Thyroid gland (tissue), 4 donors: ENCODE results near the gene HTR2A. TPM values are rescaled to one million over a fixed set of nuclear protein-coding genes. Genes with fewer than 3 reads are reported as not detected.

Experiments
- DNase-seq, 2 donors: peaks; one replicate each; pipeline ENCODE4 v3.0.0-alpha.2; 2019
- H3K27ac ChIP-seq, 3 donors: fragments of 200-600 bp; sonication (generic); 1 replicate in 2 of 3; 2 replicates in 1 of 3; pipeline ENCODE4 v1.5.1; 2016 to 2019; ENCODE audit warnings: mild to moderate bottlenecking in 1 of 3, moderate library complexity in 1 of 3
- H3K27me3 ChIP-seq: fragments of 200-600 bp; sonication (generic); one replicate; pipeline ENCODE4 v1.5.1; 2019
- H3K36me3 ChIP-seq, 2 donors: fragments of 200-600 bp; sonication (generic); one replicate each; pipeline ENCODE4 v1.5.1; 2016 to 2019
- H3K4me1 ChIP-seq, 2 donors: fragments of 200-600 bp; sonication (generic); one replicate each; pipeline ENCODE4 v1.5.1; 2017 to 2019
- H3K4me3 ChIP-seq, 3 donors: fragments of 200-600 bp; sonication (generic); replicated peaks in 1 of 3; 1 replicate in 2 of 3; 2 replicates in 1 of 3; pipeline ENCODE4 v1.5.1; 2016; ENCODE audit warnings: mild to moderate bottlenecking in 1 of 3
- H3K9me3 ChIP-seq: fragments of 200-600 bp; sonication (generic); one replicate; pipeline ENCODE4 v1.5.1; 2017
- CTCF ChIP-seq, 6 experiments: fragments of 200-600 bp in 3 of 6; fragments of 450-650 bp in 3 of 6; sonication (generic) in 3 of 6; IDR thresholded peaks; one replicate each; pipeline ENCODE4 v1.5.1; 2016 to 2019; ENCODE audit warnings: antibody characterized with exemption in 6 of 6, mild to moderate bottlenecking in 2 of 6, inconsistent platforms in 1 of 6, moderate library complexity in 1 of 6
- POLR2A ChIP-seq, 2 donors: fragments of 450-650 bp; IDR thresholded peaks; one replicate each; pipeline ENCODE4 v1.6.1; 2017; ENCODE audit warnings: antibody characterized with exemption in 2 of 2, mild to moderate bottlenecking in 2 of 2, moderate library complexity in 1 of 2
- WGBS, 2 donors: methylation state at CpG; one replicate each; pipeline ENCODE4 v1.1.5; 2017; 5-methylcytosine and 5-hydroxymethylcytosine counted together
- intact Hi-C: fragments of 100-400 bp; cut with DNase I; formaldehyde crosslinking; loops from one replicate; pipeline ENCODE4 v1.15.1; 2023
- total RNA-seq, 4 donors: library from RNA; depleted of rRNA; stranded (reverse); fragments of >200 nt; gene quantifications; one replicate each; pipeline ENCODE4 v1.2.3, GENCODE V29; 2016

The HTR2A gene
- total RNA-seq, 4 donors from 2014 or later, result 0.22 TPM; not detected in 3

GRCh38 chr13:46830405-46831005 lies 66.3 kb downstream of the HTR2A start:
- Histone ChIP-seq H3K36me3 (no peaks in the 10 kb centered on the region), H3K4me3 (no peak overlapping the region), H3K27me3 (no peaks in the 10 kb centered on the region), H3K9me3 (no peaks in the 10 kb centered on the region), H3K4me1 (no peaks in the 10 kb centered on the region), H3K27ac (no peak overlapping the region)
- DNase-seq, result no peak
- intact Hi-C loops, result loop anchor here (5.0 kb wide), 1 partner anchor 942 kb away; no protein-coding TSS in a partner anchor
- no peak for TF ChIP-seq POLR2A (IDR thresholded peaks at IDR 0.05)
- TF ChIP-seq CTCF (IDR thresholded peaks at IDR 0.05), result no peak

GRCh38 chr13:46822551-46822950 lies 74.3 kb downstream of the HTR2A start:
- Histone ChIP-seq H3K27me3 (no peaks in the 10 kb centered on the region), H3K9me3 (no peaks in the 10 kb centered on the region), H3K4me3 (no peak overlapping the region), H3K36me3 (no peaks in the 10 kb centered on the region), H3K4me1 (no peaks in the 10 kb centered on the region), H3K27ac (no peak overlapping the region)
- TF ChIP-seq POLR2A (IDR thresholded peaks at IDR 0.05) (no peak), CTCF (IDR thresholded peaks at IDR 0.05) (no peak)
- 85 to 86% methylated on average over 2 of the region's 2 CpGs for WGBS, 2 donors
- intact Hi-C loops, result no loop called here
- DNase-seq, result no peak

- WGBS, 2 donors, result 87 to 93% methylated on average over 7 of the region's 13 CpGs
- H3K36me3 ChIP-seq, result no peaks in the 10 kb centered on the region
- no peak for DNase-seq
- H3K4me1 ChIP-seq, result no peaks in the 10 kb centered on the region
- TF ChIP-seq CTCF (IDR thresholded peaks at IDR 0.05) (no peak), POLR2A (IDR thresholded peaks at IDR 0.05) (no peak)
- H3K27me3 ChIP-seq, result no peaks in the 10 kb centered on the region
- H3K27ac ChIP-seq, result no peak overlapping the region
- no peak overlapping the region for H3K4me3 ChIP-seq
- intact Hi-C loops, result no loop called here
- H3K9me3 ChIP-seq, result no peaks in the 10 kb centered on the region
These were observed 78.9 kb downstream of the HTR2A start for GRCh38 chr13:46817838-46818476.

GRCh38 chr13:46817095-46817494 lies 79.8 kb downstream of the HTR2A start:
- DNase-seq, result no peak
- Histone ChIP-seq H3K27ac (no peak overlapping the region), H3K36me3 (no peaks in the 10 kb centered on the region), H3K4me3 (no peak overlapping the region), H3K27me3 (no peaks in the 10 kb centered on the region), H3K4me1 (no peaks in the 10 kb centered on the region), H3K9me3 (no peaks in the 10 kb centered on the region)
- WGBS, 2 donors, result 88 to 90% methylated on average over 1 of the region's 1 CpG
- no peak for TF ChIP-seq POLR2A (IDR thresholded peaks at IDR 0.05)
- no peak for TF ChIP-seq CTCF (IDR thresholded peaks at IDR 0.05)
- intact Hi-C loops, result no loop called here

- no peak overlapping the region for H3K27ac ChIP-seq
- H3K4me1 ChIP-seq, result no peaks in the 10 kb centered on the region
- H3K36me3 ChIP-seq, result no peaks in the 10 kb centered on the region
- WGBS, 2 donors, result 95 to 98% methylated on average over 1 of the region's 1 CpG
- DNase-seq, result no peak
- H3K9me3 ChIP-seq, result no peaks in the 10 kb centered on the region
- no peak overlapping the region for H3K4me3 ChIP-seq
- intact Hi-C loops, result no loop called here
- no peaks in the 10 kb centered on the region for H3K27me3 ChIP-seq
- TF ChIP-seq POLR2A (IDR thresholded peaks at IDR 0.05), result no peak
- TF ChIP-seq CTCF (IDR thresholded peaks at IDR 0.05), result no peak
These were observed 80.5 kb downstream of the HTR2A start for GRCh38 chr13:46816371-46816770.
